Spleen (tissue), 11 donors: ENCODE results near the gene FADS1. TPM values are rescaled to one million over a fixed set of nuclear protein-coding genes. Genes with fewer than 3 reads are reported as not detected.

Source experiments
- DNase-seq: peaks from one replicate; pipeline ENCODE4 v3.0.0-alpha.2; 2020
- H3K27ac ChIP-seq, 8 donors: fragments of 200-600 bp; sonication (generic) in 7 of 8; 1 replicate in 4 of 8; 2 replicates in 4 of 8; pipeline versions ENCODE4 v1.5.0 to v1.8.0; 2016 to 2021; ENCODE audit warnings: inconsistent platforms in 4 of 8, mild to moderate bottlenecking in 4 of 8, moderate library complexity in 1 of 8
- H3K27me3 ChIP-seq, 7 donors: fragments of 200-600 bp; sonication (generic) in 6 of 7; replicated peaks in 1 of 7; 1 replicate in 4 of 7; 2 replicates in 3 of 7; pipeline versions ENCODE4 v1.5.0 to v1.8.0; 2016 to 2021; ENCODE audit warnings: inconsistent platforms in 3 of 7, mild to moderate bottlenecking in 1 of 7
- H3K36me3 ChIP-seq, 6 donors: fragments of 200-600 bp; sonication (generic) in 5 of 6; 1 replicate in 4 of 6; 2 replicates in 2 of 6; pipeline versions ENCODE4 v1.5.0 to v1.8.0; 2016 to 2021; ENCODE audit warnings: inconsistent platforms in 2 of 6
- H3K4me1 ChIP-seq, 6 donors: fragments of 200-600 bp; sonication (generic) in 5 of 6; 1 replicate in 3 of 6; 2 replicates in 3 of 6; pipeline versions ENCODE4 v1.5.0 to v1.8.0; 2016 to 2021; ENCODE audit warnings: inconsistent platforms in 3 of 6
- H3K4me3 ChIP-seq, 8 donors: fragments of 200-600 bp; sonication (generic) in 7 of 8; 1 replicate in 4 of 8; 2 replicates in 4 of 8; pipeline versions ENCODE4 v1.5.0 to v1.8.0; 2016 to 2021; ENCODE audit warnings: inconsistent platforms in 4 of 8, mild to moderate bottlenecking in 4 of 8, moderate library complexity in 2 of 8
- H3K9me3 ChIP-seq, 8 donors: fragments of 200-600 bp; sonication (generic) in 7 of 8; 1 replicate in 4 of 8; 2 replicates in 4 of 8; pipeline versions ENCODE4 v1.5.0 to v1.8.0; 2016 to 2021; ENCODE audit warnings: inconsistent platforms in 4 of 8
- CTCF ChIP-seq, 11 experiments: fragments of 200-600 bp in 7 of 11; fragments of 450-650 bp in 4 of 11; sonication (generic) in 4 of 11; IDR thresholded peaks in 8 of 11; conservative IDR thresholded peaks in 3 of 11; 1 replicate in 7 of 11; 2 replicates in 4 of 11; pipeline versions ENCODE4 v1.4.0 to v1.8.0; 2016 to 2021; ENCODE audit warnings: antibody characterized with exemption in 11 of 11, inconsistent platforms in 4 of 11, mild to moderate bottlenecking in 1 of 11
- POLR2A ChIP-seq, 3 donors: fragments of 450-650 bp; IDR thresholded peaks; one replicate each; pipeline ENCODE4 v1.5.1; 2017; ENCODE audit warnings: antibody characterized with exemption in 3 of 3, mild to moderate bottlenecking in 1 of 3
- POLR2AphosphoS5 ChIP-seq, 3 donors: sonication (generic); formaldehyde crosslinking; IDR thresholded peaks; one replicate each; pipeline ENCODE4 v1.5.1; 2017; ENCODE audit warnings: antibody characterized with exemption in 3 of 3
- WGBS, 5 donors: extraction: QIAGEN DNeasy Blood & Tissue Kit in 3 of 5; methylation state at CpG; one replicate each; pipeline versions ENCODE4 v1.1.5 to v1.1.7; 2013 to 2018; 5-methylcytosine and 5-hydroxymethylcytosine counted together
- intact Hi-C: fragments of 100-400 bp; cut with DNase I; formaldehyde crosslinking; loops from one replicate; pipeline ENCODE4 v1.15.0; 2023; ENCODE audit warnings: low total_unique reads
- polyA plus RNA-seq, 3 donors: library from polyadenylated mRNA; stranded (reverse); fragments of 200-250 nt; gene quantifications; one replicate each; pipeline ENCODE4 v1.2.1, GENCODE V29; 2013
- total RNA-seq, 7 donors: library from RNA; depleted of rRNA in 3 of 7; stranded (reverse); fragments of >200 nt in 3 of 7; fragmentation: NEBNext Ultra II Directional in 4 of 7; extraction: Animal tissue kit (Norgen Biotek cat#: 25700) in 4 of 7; gene quantifications; one replicate each; pipeline versions ENCODE4 v1.1.0 to v1.2.1, GENCODE V29; 2016 to 2021
- donor health status: healthy with polysubstance abuse.
- donor health status: DM: no; HTN: no; CAD: no; lungs with moderate emphysema.
- donor health status: DM: no; HTN: no; CAD: no.
- donor health status: Bipolar disorder and iron deficiency.
- donor health status: healthy.
- donor health status: DM: no; HTN: no; CAD: no.
- donor health status: DM: yes; HTN: yes; CAD: no.

The FADS1 gene
- total and polyA plus RNA-seq, 10 donors: 2.2 to 25.6 (median 10.4) TPM

DNA sequence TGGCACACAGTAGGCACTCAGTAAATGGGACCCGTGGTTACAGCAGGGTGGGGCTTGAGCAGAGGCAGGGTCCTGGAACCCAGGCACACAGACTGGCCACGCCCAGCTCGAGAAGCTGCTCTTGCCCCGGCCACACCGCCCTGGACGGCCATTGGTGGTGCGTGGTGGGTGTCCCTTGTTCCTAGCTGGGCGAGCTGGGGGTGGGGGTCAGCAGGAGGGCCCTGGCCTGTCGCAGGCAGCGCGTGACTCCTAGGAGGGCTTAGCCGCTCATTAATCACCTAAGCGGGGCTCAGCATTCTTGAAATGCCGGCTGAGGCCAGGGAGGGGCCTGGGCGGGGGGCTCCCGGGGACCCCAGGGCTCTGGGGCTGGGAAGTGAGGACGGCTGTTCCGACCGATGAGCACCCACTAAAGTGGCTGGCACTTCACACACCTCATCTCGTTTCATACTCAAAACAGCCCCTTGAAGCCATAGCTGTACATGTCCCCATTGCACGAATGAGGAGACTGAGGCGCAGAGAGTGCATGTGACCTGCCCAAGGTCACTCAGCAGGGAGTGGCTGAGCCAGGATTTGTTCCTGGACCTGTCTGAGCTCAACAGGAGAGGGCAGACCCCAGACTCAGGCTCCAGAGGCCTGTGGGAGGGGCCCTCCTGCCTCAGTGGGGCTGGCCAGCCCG is 52.7 kb downstream of the FADS1 start:
- TF ChIP-seq CTCF (IDR thresholded peaks at IDR 0.05 in 8 of 11, conservative IDR thresholded peaks at IDR 0.05 in 3 of 11) (no peak), POLR2AphosphoS5 (IDR thresholded peaks at IDR 0.05) (no peak), POLR2A (IDR thresholded peaks at IDR 0.05) (no peak)
- Histone ChIP-seq H3K27ac (no peak overlapping the region), H3K9me3 (no peaks in the 10 kb centered on the region), H3K4me3 (no peak overlapping the region), H3K36me3 (no peaks in the 10 kb centered on the region), H3K4me1 (no peaks in the 10 kb centered on the region), H3K27me3 (peaks cover 0 to 43% (median 0%) of the 10 kb centered on the region in 7 donors)
- intact Hi-C loops: no loop called here
- no peak for DNase-seq
- WGBS, 5 donors: 71 to 88% (median 81%) methylated on average over 14 to 23 of the region's 23 CpGs

DNA sequence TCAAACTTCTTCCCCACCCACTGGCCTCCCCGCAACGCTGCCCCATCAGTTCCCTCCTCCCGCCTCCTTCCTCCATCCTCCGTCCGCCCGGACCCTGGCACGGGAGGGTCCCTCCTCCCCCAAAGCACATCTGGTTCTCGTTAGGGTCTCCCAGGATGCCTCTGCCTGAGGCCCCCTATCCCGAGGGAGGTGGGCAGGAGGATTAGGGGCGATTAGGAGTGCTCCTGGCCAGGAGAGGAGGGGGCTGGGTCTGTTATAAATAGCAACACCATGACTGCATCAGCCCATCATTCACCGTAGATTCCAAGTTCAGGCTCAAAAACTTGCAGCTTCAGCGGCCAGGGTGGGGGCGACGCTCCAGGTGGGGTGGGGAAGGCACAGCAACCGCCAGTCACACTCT is 54.0 kb downstream of the FADS1 start:
- Histone ChIP-seq H3K4me3 (no peak overlapping the region), H3K9me3 (no peaks in the 10 kb centered on the region), H3K27me3 (peaks cover 0 to 43% (median 0%) of the 10 kb centered on the region in 7 donors), H3K27ac (no peak overlapping the region), H3K4me1 (no peaks in the 10 kb centered on the region), H3K36me3 (no peaks in the 10 kb centered on the region)
- DNase-seq: no peak
- TF ChIP-seq CTCF (IDR thresholded peaks at IDR 0.05 in 8 of 11, conservative IDR thresholded peaks at IDR 0.05 in 3 of 11) (no peak), POLR2A (IDR thresholded peaks at IDR 0.05) (no peak), POLR2AphosphoS5 (IDR thresholded peaks at IDR 0.05) (no peak)
- intact Hi-C loops: no loop called here
- WGBS, 5 donors: 38 to 45% (median 44%) methylated on average over 15 of the region's 15 CpGs

DNA sequence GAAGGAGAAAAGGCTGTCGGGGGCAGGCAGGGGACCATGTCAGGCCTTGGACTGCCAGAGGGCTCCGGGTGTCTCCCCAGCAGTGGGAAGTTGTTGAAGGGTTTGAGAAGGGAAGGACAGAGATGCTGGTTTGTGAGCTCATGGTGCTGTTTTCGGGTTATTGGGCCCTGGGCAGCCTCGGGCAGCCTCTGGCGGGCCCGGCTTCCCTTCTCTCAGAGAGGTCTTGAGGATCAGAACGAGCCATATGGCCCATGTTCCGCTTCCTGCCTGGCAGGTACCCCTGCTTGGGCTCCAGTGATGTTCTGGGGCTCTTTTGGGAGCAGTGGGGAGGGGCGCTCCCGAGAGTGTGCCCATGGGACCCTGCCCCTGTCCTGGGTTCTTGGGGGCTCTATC is 54.6 kb downstream of the FADS1 start:
- Histone ChIP-seq H3K4me1 (no peaks in the 10 kb centered on the region), H3K9me3 (no peaks in the 10 kb centered on the region), H3K36me3 (no peaks in the 10 kb centered on the region), H3K4me3 (no peak overlapping the region), H3K27ac (no peak overlapping the region), H3K27me3 (peaks cover 0 to 43% (median 0%) of the 10 kb centered on the region in 7 donors)
- TF ChIP-seq POLR2AphosphoS5 (IDR thresholded peaks at IDR 0.05) (no peak), POLR2A (IDR thresholded peaks at IDR 0.05) (no peak), CTCF (IDR thresholded peaks at IDR 0.05 in 8 of 11, conservative IDR thresholded peaks at IDR 0.05 in 3 of 11) (no peak)
- 57 to 76% (median 71%) methylated on average over 8 to 10 of the region's 10 CpGs for WGBS, 5 donors
- intact Hi-C loops: no loop called here
- no peak for DNase-seq

GRCh38 chr11:61761440-61762222 is 55.2 kb downstream of the FADS1 start:
- TF ChIP-seq POLR2AphosphoS5 (IDR thresholded peaks at IDR 0.05) (no peak), POLR2A (IDR thresholded peaks at IDR 0.05) (no peak), CTCF (IDR thresholded peaks at IDR 0.05 in 8 of 11, conservative IDR thresholded peaks at IDR 0.05 in 3 of 11) (no peak)
- Histone ChIP-seq H3K4me1 (peaks cover 0 to 4% (median 1%) of the 10 kb centered on the region in 6 donors), H3K9me3 (no peaks in the 10 kb centered on the region), H3K36me3 (no peaks in the 10 kb centered on the region), H3K27me3 (peaks cover 0 to 43% (median 0%) of the 10 kb centered on the region in 7 donors), H3K4me3 (no peak overlapping the region), H3K27ac (no peak overlapping the region)
- intact Hi-C loops: no loop called here
- DNase-seq: no peak
- 74 to 88% (median 79%) methylated on average over 11 of the region's 11 CpGs for WGBS, 5 donors
